Pons (tissue), 1 donor: ENCODE results near the gene PTGER4.
"Not testable (repeated sequence)": the region's sequence is repeated elsewhere in the genome, so short reads cannot be mapped to it uniquely, and the experiment has no call there.

Experiments used
- DNase-seq: peaks from one replicate; pipeline ENCODE4 v3.0.0-alpha.2; 2016; ENCODE audit warnings: low spot score

The PTGER4 gene

GRCh38 chr5:40679913-40680681, at the start of gene PTGER4:
PTGER4 (plus strand) TSS chr5:40679915; CDS start chr5:40680994, 1,079 bp downstream.
- peak; percentile 19 for DNase-seq

- no peak for DNase-seq
Observed at GRCh38 chr5:40630126-40630525, 49.6 kb upstream of the PTGER4 start.

- no peak for DNase-seq
Observed at GRCh38 chr5:40631236-40631635, 48.5 kb upstream of the PTGER4 start.

- DNase-seq, result no peak
Observed at GRCh38 chr5:40634154-40634553, 45.6 kb upstream of the PTGER4 start.

GRCh38 chr5:40634593-40634992, 45.1 kb upstream of the PTGER4 start:
- DNase-seq, result no peak

GRCh38 chr5:40639531-40639930, 40.2 kb upstream of the PTGER4 start:
- DNase-seq, result not testable (repeated sequence)

- DNase-seq, result no peak
Observed at GRCh38 chr5:40646266-40646665, 33.4 kb upstream of the PTGER4 start.

- no peak for DNase-seq
Observed at GRCh38 chr5:40648150-40648549, 31.6 kb upstream of the PTGER4 start.

GRCh38 chr5:40649463-40650030, 30.2 kb upstream of the PTGER4 start:
- no peak for DNase-seq

GRCh38 chr5:40651201-40651600, 28.5 kb upstream of the PTGER4 start:
- no peak for DNase-seq

GRCh38 chr5:40652441-40653220, 27.1 kb upstream of the PTGER4 start:
- no peak for DNase-seq

- no peak for DNase-seq
Observed at GRCh38 chr5:40653221-40654022, 26.3 kb upstream of the PTGER4 start.

- DNase-seq, result no peak
Observed at GRCh38 chr5:40654377-40654991, 25.2 kb upstream of the PTGER4 start.

- DNase-seq, result no peak
Observed at GRCh38 chr5:40655138-40655537, 24.6 kb upstream of the PTGER4 start.

GRCh38 chr5:40656091-40656490, 23.6 kb upstream of the PTGER4 start:
- not testable (repeated sequence) for DNase-seq

GRCh38 chr5:40656766-40657165, 22.9 kb upstream of the PTGER4 start:
- DNase-seq, result no peak

- DNase-seq, result no peak
Observed at GRCh38 chr5:40660751-40661150, 19.0 kb upstream of the PTGER4 start.

GRCh38 chr5:40665635-40666298, 13.9 kb upstream of the PTGER4 start:
- no peak for DNase-seq

- DNase-seq, result no peak
Observed at GRCh38 chr5:40666657-40667056, 13.1 kb upstream of the PTGER4 start.

GRCh38 chr5:40667161-40667663, 12.5 kb upstream of the PTGER4 start:
- DNase-seq, result no peak
